Measurements from ENCODE around the gene ZGLP1.
A peak's percentile ranks its signal among the peaks of the same experiment; 100 is the strongest.

ZGLP1 gene

DNA sequence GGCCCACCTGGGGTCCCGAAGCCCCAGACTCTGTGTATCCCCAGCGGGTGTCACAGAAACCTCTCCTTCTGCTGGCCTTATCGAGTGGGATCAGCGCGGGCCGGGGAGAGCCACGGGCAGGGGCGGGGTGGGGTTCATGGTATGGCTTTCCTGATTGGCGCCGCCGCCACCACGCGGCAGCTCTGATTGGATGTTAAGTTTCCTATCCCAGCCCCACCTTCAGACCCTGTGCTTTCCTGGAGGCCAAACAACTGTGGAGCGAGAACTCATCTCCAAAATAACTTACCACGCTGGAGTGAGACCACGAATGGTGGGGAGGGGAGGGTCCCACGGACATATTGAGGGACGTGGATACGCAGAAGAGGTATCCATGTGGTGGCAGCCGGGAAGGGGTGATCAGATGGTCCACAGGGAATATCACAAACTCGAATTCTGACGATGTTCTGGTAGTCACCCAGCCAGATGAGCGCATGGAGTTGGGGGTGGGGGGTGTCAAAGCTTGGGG lies 20.9 kb downstream of the ZGLP1 start:
- TF ChIP-seq, protein P1, sequence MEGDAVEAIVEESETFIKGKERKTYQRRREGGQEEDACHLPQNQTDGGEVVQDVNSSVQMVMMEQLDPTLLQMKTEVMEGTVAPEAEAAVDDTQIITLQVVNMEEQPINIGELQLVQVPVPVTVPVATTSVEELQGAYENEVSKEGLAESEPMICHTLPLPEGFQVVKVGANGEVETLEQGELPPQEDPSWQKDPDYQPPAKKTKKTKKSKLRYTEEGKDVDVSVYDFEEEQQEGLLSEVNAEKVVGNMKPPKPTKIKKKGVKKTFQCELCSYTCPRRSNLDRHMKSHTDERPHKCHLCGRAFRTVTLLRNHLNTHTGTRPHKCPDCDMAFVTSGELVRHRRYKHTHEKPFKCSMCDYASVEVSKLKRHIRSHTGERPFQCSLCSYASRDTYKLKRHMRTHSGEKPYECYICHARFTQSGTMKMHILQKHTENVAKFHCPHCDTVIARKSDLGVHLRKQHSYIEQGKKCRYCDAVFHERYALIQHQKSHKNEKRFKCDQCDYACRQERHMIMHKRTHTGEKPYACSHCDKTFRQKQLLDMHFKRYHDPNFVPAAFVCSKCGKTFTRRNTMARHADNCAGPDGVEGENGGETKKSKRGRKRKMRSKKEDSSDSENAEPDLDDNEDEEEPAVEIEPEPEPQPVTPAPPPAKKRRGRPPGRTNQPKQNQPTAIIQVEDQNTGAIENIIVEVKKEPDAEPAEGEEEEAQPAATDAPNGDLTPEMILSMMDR (IDR thresholded peaks at IDR 0.05), result no peak
- H3K9me3 ChIP-seq (ENCODE audit: control insufficient read depth, low read length), result no peaks in the 10 kb centered on the region
- H2AFZ ChIP-seq, result no peak overlapping the region
- peak overlapping the region; percentile 23 for H3K4me3 ChIP-seq (ENCODE audit: low read depth, low read length)
- H3K4me2 ChIP-seq (ENCODE audit: low read length), result peak overlapping the region; percentile 73
- no peak overlapping the region for H3K27ac ChIP-seq
- peaks cover 6% of the 10 kb centered on the region for H3K4me1 ChIP-seq
- no peaks in the 10 kb centered on the region for H3K36me3 ChIP-seq (ENCODE audit: control insufficient read depth, insufficient read depth, low read length)
- H3K9ac ChIP-seq, result no peak overlapping the region
- H3K79me2 ChIP-seq, result no peaks in the 10 kb centered on the region
- H3K27me3 ChIP-seq (ENCODE audit: control insufficient read depth, insufficient read depth, low read length), result peaks cover 4% of the 10 kb centered on the region

- Histone ChIP-seq H3K4me2 (ENCODE audit: low read length) (peak within 1 kb of the TSS; percentile 9), H3K9me3 (ENCODE audit: control insufficient read depth, low read length) (no peaks in the 10 kb centered on the region), H2AFZ (peak within 1 kb of the TSS; percentile 68), H3K4me3 (ENCODE audit: low read depth, low read length) (no peak within 1 kb of the TSS), H3K27ac (no peak within 1 kb of the TSS), H3K27me3 (ENCODE audit: control insufficient read depth, insufficient read depth, low read length) (no peaks in the 10 kb centered on the region), H3K36me3 (ENCODE audit: control insufficient read depth, insufficient read depth, low read length) (no peaks in the 10 kb centered on the region), H3K4me1 (peaks cover 6% of the 10 kb centered on the region), H3K9ac (no peak within 1 kb of the TSS), H3K79me2 (no peaks in the 10 kb centered on the region)
- TF ChIP-seq, protein P1 (IDR thresholded peaks at IDR 0.05), result no peak
Observed at GRCh38 chr19:10286803-10287737, 22.5 kb downstream of the ZGLP1 start, which contains the start of gene ICAM4. Gene ICAM4 (plus strand): TSS chr19:10286955. CDS start chr19:10287013, 58 bp downstream.

- Histone ChIP-seq H3K4me1 (peaks cover 3% of the 10 kb centered on the region), H3K27ac (no peak overlapping the region), H3K4me3 (ENCODE audit: low read depth, low read length) (no peak overlapping the region), H3K9me3 (ENCODE audit: control insufficient read depth, low read length) (no peaks in the 10 kb centered on the region), H2AFZ (no peak overlapping the region), H3K9ac (no peak overlapping the region), H3K36me3 (ENCODE audit: control insufficient read depth, insufficient read depth, low read length) (no peaks in the 10 kb centered on the region), H3K4me2 (ENCODE audit: low read length) (no peak overlapping the region), H3K79me2 (no peaks in the 10 kb centered on the region), H3K27me3 (ENCODE audit: control insufficient read depth, insufficient read depth, low read length) (no peaks in the 10 kb centered on the region)
- TF ChIP-seq, protein P1 (IDR thresholded peaks at IDR 0.05), result no peak
Observed at GRCh38 chr19:10285393-10285792, 24.2 kb downstream of the ZGLP1 start.

- Histone ChIP-seq H3K9me3 (ENCODE audit: control insufficient read depth, low read length) (no peaks in the 10 kb centered on the region), H3K4me3 (ENCODE audit: low read depth, low read length) (no peak overlapping the region), H3K27me3 (ENCODE audit: control insufficient read depth, insufficient read depth, low read length) (no peaks in the 10 kb centered on the region), H2AFZ (no peak overlapping the region), H3K4me2 (ENCODE audit: low read length) (no peak overlapping the region), H3K36me3 (ENCODE audit: control insufficient read depth, insufficient read depth, low read length) (no peaks in the 10 kb centered on the region), H3K4me1 (peaks cover 3% of the 10 kb centered on the region), H3K79me2 (no peaks in the 10 kb centered on the region), H3K27ac (no peak overlapping the region), H3K9ac (no peak overlapping the region)
- TF ChIP-seq, protein P1 (IDR thresholded peaks at IDR 0.05), result no peak
Observed at GRCh38 chr19:10284960-10285278, 24.7 kb downstream of the ZGLP1 start.
